PC-3 (cell line): ENCODE measurements around the gene GALNTL6.

Experiments
- EZH2 ChIP-seq: fragments of 300-600 bp; sonication (generic); IDR thresholded peaks from one replicate; pipeline ENCODE4 v1.6.1; 2017; ENCODE audit warnings: antibody characterized with exemption, mild to moderate bottlenecking, low read length; ENCODE audit not compliant: unreplicated experiment
- EZH2phosphoT487 ChIP-seq: fragments of 300-600 bp; sonication (generic); IDR thresholded peaks from 2 replicates; pipeline ENCODE4 v1.6.1; 2018; ENCODE audit warnings: mild to moderate bottlenecking, antibody characterized with exemption, low read length, borderline replicate concordance
- TF ChIP-seq, protein P1 (sequence below): fragments of 300-600 bp; sonication (generic); conservative IDR thresholded peaks from 2 replicates; pipeline ENCODE4 v1.5.1; 2017; ENCODE audit warnings: antibody characterized with exemption, low read depth, mild to moderate bottlenecking, low read length

DNA sequence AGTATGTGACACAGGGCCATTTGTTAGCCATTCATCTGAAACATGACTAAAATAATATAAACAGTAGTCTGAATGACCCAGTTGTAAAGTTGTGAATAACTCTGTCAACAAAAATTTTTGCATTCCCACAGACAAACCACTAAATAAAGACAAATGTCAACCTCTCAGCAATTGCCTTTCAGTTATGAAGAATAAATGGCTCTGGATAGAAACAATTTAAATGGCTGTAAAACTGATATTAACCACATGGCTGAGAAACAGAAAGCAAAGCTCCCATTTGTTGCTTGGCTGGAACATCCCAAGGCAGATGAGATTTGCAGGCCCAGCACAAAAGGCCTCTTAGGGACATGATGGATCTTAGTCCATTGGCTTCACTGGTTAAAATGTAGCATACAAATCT is 296.3 kb downstream of the GALNTL6 start:
- TF ChIP-seq, protein P1, sequence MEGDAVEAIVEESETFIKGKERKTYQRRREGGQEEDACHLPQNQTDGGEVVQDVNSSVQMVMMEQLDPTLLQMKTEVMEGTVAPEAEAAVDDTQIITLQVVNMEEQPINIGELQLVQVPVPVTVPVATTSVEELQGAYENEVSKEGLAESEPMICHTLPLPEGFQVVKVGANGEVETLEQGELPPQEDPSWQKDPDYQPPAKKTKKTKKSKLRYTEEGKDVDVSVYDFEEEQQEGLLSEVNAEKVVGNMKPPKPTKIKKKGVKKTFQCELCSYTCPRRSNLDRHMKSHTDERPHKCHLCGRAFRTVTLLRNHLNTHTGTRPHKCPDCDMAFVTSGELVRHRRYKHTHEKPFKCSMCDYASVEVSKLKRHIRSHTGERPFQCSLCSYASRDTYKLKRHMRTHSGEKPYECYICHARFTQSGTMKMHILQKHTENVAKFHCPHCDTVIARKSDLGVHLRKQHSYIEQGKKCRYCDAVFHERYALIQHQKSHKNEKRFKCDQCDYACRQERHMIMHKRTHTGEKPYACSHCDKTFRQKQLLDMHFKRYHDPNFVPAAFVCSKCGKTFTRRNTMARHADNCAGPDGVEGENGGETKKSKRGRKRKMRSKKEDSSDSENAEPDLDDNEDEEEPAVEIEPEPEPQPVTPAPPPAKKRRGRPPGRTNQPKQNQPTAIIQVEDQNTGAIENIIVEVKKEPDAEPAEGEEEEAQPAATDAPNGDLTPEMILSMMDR, result no peak
- TF ChIP-seq EZH2 (no peak), EZH2phosphoT487 (no peak)
